Right lobe of liver (tissue), 6 donors: ENCODE measurements around the gene PADI3. TPM values are rescaled to one million over a fixed set of nuclear protein-coding genes. Genes with fewer than 3 reads are reported as not detected.

ENCODE experiments used
- ATAC-seq, 4 donors: fragments of 200-7000 bp; cut with Tn5 transposase; one replicate each; pipeline ENCODE4 v1.9.1; 2020; ENCODE audit warnings: mild to moderate bottlenecking in 4 of 4, moderate library complexity in 4 of 4
- DNase-seq, 3 donors: peaks; one replicate each; pipeline ENCODE4 v3.0.0-alpha.2; 2020
- H3K27ac ChIP-seq, 3 donors: fragments of 200-600 bp; one replicate each; pipeline ENCODE4 v1.8.0; 2022
- H3K27me3 ChIP-seq, 2 donors: fragments of 200-600 bp; one replicate each; pipeline ENCODE4 v1.8.0; 2022
- H3K36me3 ChIP-seq, 4 donors: fragments of 200-600 bp; sonication (generic) in 1 of 4; one replicate each; pipeline versions ENCODE4 v1.5.1 to v1.8.0; 2017 to 2022; ENCODE audit warnings: control low read depth in 1 of 4
- H3K4me1 ChIP-seq, 4 donors: fragments of 200-600 bp; sonication (generic) in 1 of 4; one replicate each; pipeline versions ENCODE4 v1.5.1 to v1.8.0; 2017 to 2022; ENCODE audit warnings: control low read depth in 1 of 4
- H3K4me3 ChIP-seq, 3 donors: fragments of 200-600 bp; one replicate each; pipeline ENCODE4 v1.8.0; 2022
- H3K9me3 ChIP-seq, 4 donors: fragments of 200-600 bp; sonication (generic) in 1 of 4; one replicate each; pipeline versions ENCODE4 v1.5.1 to v1.8.0; 2017 to 2022; ENCODE audit warnings: control low read depth in 1 of 4
- CTCF ChIP-seq, 4 donors: fragments of 200-600 bp in 3 of 4; fragments of 450-650 bp in 1 of 4; IDR thresholded peaks; one replicate each; pipeline versions ENCODE4 v1.5.1 to v1.8.0; 2016 to 2022; ENCODE audit warnings: antibody characterized with exemption in 4 of 4, mild to moderate bottlenecking in 2 of 4
- POLR2A ChIP-seq: fragments of 450-650 bp; IDR thresholded peaks from one replicate; pipeline ENCODE4 v1.6.1; 2017; ENCODE audit warnings: antibody characterized with exemption, mild to moderate bottlenecking
- WGBS: methylation state at CpG from one replicate; pipeline ENCODE4 v1.1.6; 2018; ENCODE audit warnings: low coverage, low lambda C conversion rate; ENCODE audit not compliant: insufficient coverage; ENCODE audit errors: missing lambda C conversion rate; 5-methylcytosine and 5-hydroxymethylcytosine counted together
- intact Hi-C, 2 donors: fragments of 100-400 bp; cut with DNase I; formaldehyde crosslinking; loops; one replicate each; pipeline versions ENCODE4 v1.11.2 to v1.14.1; 2022
- total RNA-seq, 6 experiments: library from RNA; depleted of rRNA in 2 of 6; stranded (reverse); fragments of >200 nt in 2 of 6; fragmentation: NEBNext Ultra II Directional in 3 of 6; extraction: Animal tissue kit (Norgen Biotek cat#: 25700) in 3 of 6; gene quantifications; one replicate each; pipeline versions ENCODE4 v1.1.0 to v1.2.4, GENCODE V29; 2016 to 2023
- donor health status: DM: no; HTN: yes; CAD: no.
- donor health status: DM: no; HTN: no; CAD: no.
- donor health status: DM: no; HTN: no; CAD: no.
- donor health status: DM: no; HTN: yes; CAD: no.
- donor health status: DM: no; HTN: yes; CAD: no.

Gene PADI3
- total RNA-seq, 6 experiments from 2014 or later: not detected

GRCh38 chr1:17244821-17245740 is 3.8 kb upstream of the PADI3 start:
- 59% methylated on average over 6 of the region's 14 CpGs for WGBS
- ATAC-seq: peak in 2 of 4 donors; percentile 23 to 86
- DNase-seq: peak in 1 of 3 donors; percentile 43

GRCh38 chr1:17245816-17246325 is 3.0 kb upstream of the PADI3 start:
- H3K4me3 ChIP-seq: no peak overlapping the region
- no peaks in the 10 kb centered on the region for H3K9me3 ChIP-seq
- peak in 1 of 4 donors; percentile 27 for ATAC-seq
- H3K27ac ChIP-seq: no peak overlapping the region
- TF ChIP-seq POLR2A (no peak), CTCF (IDR thresholded peaks at IDR 0.05) (no peak)
- intact Hi-C loops: no loop called here
- no peaks in the 10 kb centered on the region for H3K4me1 ChIP-seq
- no peaks in the 10 kb centered on the region for H3K27me3 ChIP-seq
- H3K36me3 ChIP-seq: no peaks in the 10 kb centered on the region
- no peak for DNase-seq
- WGBS: 53% methylated on average over 4 of the region's 7 CpGs

More at GRCh38 chr1:17244821-17245740, 3.8 kb upstream of the PADI3 start:
- Histone ChIP-seq H3K36me3 (no peaks in the 10 kb centered on the region), H3K4me3 (no peak overlapping the region), H3K27ac (no peak overlapping the region), H3K9me3 (no peaks in the 10 kb centered on the region), H3K27me3 (no peaks in the 10 kb centered on the region), H3K4me1 (no peaks in the 10 kb centered on the region)
- no peak for TF ChIP-seq CTCF (IDR thresholded peaks at IDR 0.05)
- TF ChIP-seq POLR2A: no peak
- intact Hi-C loops: loop anchor here in 1 of 2 donors (5.0 kb wide), 1 partner anchor 123 kb away; no protein-coding TSS in a partner anchor

- 57% methylated on average over 2 of the region's 2 CpGs for WGBS
- no peaks in the 10 kb centered on the region for H3K4me1 ChIP-seq
- intact Hi-C loops: no loop called here
- ATAC-seq (no peak), DNase-seq (no peak)
- no peaks in the 10 kb centered on the region for H3K9me3 ChIP-seq
- H3K27ac ChIP-seq: no peak overlapping the region
- no peaks in the 10 kb centered on the region for H3K27me3 ChIP-seq
- no peak overlapping the region for H3K4me3 ChIP-seq
- TF ChIP-seq CTCF (IDR thresholded peaks at IDR 0.05) (no peak), POLR2A (no peak)
- no peaks in the 10 kb centered on the region for H3K36me3 ChIP-seq
These were observed 1.9 kb upstream of the PADI3 start for GRCh38 chr1:17246971-17247370.

- no peak overlapping the region for H3K27ac ChIP-seq
- DNase-seq (no peak), ATAC-seq (peak in 1 of 4 donors; percentile 18)
- H3K4me1 ChIP-seq: no peaks in the 10 kb centered on the region
- H3K9me3 ChIP-seq: no peaks in the 10 kb centered on the region
- intact Hi-C loops: no loop called here
- H3K4me3 ChIP-seq: no peak overlapping the region
- 0% methylated on average over 1 of the region's 7 CpGs for WGBS
- H3K27me3 ChIP-seq: no peaks in the 10 kb centered on the region
- H3K36me3 ChIP-seq: no peaks in the 10 kb centered on the region
- TF ChIP-seq CTCF (IDR thresholded peaks at IDR 0.05) (no peak), POLR2A (no peak)
These were observed 1.7 kb downstream of the PADI3 start for GRCh38 chr1:17250601-17251000.
